ENCODE data around the gene TUBB. TPM values are rescaled to one million over a fixed set of nuclear protein-coding genes. Genes with fewer than 3 reads are reported as not detected.
"Not testable (repeated sequence)": the region's sequence is repeated elsewhere in the genome, so short reads cannot be mapped to it uniquely, and the experiment has no call there.

TUBB gene
- total RNA-seq, 1 experiment from 2014 or later: 1,837 TPM

DNA sequence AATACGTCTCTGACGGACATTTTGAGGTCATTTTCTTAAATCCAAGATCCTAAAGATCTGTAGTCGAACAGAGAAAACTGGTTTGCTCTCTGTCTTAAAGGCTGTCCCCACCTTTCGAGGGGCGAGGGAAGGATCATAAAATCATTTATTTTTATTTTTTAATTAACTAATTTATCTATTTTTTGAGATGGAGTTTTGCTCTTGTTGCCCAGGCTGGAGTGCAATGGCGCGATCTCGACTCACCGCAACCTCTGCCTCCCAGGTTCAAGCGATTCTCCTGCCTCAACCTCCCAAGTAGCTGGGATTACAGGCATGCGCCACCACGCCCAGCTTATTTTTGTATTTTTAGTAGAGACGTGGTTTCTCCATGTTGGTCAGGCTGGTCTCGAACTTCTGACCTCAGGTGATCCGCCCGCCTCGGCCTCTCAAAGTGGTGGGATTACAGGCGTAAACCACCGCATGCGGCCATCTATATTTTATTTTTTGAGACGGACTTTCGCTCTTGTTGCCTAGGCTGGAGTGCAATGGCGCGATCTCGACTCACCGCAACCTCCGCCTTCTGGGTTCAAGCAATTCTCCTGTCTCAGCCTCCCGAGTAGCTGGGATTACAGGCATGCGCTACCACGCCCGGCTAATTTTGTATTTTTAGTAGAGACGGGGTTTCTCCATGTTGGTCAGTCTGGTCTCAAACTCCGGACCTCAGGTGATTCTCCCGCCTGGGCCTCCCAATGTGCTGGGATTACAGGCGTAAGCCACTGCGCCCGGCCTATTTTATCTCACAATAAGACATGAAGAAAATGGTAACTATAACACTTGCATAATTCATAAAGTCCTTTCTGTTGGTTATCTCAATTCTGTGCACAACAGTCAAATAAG, 2.1 kb upstream of the TUBB start:
- DNase-seq (ENCODE audit: low read depth): not testable (repeated sequence)

DNA sequence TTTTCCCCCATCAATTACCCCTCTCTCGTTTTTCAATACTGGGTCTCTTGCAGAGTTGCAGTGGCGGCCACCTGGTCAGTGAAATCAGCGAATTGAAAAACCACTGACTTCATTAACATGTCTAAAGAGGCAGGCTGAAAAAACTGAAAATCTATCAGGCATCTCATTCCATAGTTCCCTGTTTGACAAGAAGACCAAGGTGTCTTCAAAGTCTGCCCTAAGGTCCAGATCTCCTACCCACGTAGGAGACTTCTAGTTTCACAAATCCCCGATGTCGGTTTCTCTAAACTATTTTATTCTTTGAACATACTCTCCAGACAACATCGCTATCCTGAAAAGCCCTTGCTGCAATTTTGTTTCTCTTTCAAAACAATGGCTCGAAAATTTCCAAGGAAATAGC, 796 bp upstream of the TUBB start:
- DNase-seq (ENCODE audit: low read depth): no peak

DNA sequence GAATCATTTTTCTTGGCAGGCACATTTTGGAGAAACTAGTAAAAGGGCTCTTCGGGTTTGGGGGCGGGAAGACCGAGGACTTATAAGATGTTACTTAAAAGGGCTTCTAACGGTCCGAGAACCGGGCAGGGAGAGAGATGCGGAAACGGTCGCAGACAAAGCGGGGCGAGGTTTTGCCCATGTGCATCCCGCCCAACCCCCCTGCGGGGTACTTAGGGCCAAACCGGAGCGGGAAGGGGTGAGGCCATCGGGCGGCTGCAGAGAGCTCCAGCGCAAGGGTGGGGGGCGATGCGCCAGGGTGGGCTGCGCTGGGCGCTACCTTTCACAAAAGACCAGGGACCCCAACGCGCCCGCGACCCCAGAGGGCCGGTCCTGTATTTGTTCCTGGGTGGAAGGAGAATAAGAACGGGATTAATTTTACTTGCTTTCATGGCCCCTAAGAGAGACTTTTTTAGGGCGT, 616 bp downstream of the TUBB start:
- peak; percentile 51 for DNase-seq (ENCODE audit: low read depth)

DNA sequence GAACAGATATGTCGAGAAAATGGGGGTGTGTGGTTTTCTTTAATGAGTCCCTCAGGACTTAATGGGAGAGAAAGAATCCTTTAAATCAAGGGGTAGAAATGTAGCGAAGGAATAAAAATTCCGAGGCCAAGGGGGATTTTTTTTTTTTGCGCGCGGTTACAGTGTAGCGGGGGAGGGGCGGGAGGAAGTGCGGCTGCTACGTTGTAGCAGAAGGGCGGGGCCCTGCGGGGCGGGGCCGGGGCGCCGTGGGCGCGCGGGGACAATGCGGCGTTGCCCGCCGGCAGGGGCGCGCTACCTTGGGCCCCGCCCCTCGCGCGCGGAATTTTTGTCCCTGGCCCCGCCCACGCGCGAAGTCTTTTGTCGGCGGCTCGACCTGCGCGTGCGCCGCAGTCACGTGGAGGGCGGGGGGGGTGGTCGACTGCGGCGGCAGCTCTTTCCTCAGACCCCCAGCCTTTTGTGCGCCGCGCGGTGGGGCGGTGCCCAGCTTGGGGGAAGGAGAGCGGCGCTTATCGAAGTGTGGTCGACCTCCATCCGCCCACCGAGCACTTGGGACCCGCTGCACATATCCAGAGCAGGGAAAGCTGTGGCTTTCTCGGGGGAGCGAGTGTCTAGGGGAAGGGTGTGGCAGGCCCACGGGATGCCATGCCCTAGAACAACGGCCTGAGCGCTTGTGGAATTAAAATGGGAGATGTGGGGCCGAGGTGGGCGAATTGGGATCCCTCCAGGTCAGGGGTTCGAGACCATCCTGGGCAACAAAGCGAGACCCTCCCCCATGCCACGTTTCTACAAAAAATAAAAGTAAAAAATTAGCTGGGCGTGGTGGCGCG, 1.3 kb downstream of the TUBB start:
- DNase-seq (ENCODE audit: low read depth): peak; percentile 88

DNA sequence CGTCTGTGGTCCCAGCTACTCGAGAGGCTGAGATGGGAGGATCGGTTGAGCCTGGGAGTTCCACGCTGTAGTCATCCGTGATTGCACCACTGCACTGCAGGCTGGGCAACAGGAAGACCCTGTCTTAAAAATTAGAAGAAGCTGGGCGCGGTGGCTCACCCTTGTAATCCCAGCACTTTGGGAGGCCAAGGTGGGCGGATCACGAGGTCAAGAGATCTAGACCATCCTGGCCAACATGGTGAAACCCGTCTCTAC, 1.8 kb downstream of the TUBB start:
- DNase-seq (ENCODE audit: low read depth): not testable (repeated sequence)

DNA sequence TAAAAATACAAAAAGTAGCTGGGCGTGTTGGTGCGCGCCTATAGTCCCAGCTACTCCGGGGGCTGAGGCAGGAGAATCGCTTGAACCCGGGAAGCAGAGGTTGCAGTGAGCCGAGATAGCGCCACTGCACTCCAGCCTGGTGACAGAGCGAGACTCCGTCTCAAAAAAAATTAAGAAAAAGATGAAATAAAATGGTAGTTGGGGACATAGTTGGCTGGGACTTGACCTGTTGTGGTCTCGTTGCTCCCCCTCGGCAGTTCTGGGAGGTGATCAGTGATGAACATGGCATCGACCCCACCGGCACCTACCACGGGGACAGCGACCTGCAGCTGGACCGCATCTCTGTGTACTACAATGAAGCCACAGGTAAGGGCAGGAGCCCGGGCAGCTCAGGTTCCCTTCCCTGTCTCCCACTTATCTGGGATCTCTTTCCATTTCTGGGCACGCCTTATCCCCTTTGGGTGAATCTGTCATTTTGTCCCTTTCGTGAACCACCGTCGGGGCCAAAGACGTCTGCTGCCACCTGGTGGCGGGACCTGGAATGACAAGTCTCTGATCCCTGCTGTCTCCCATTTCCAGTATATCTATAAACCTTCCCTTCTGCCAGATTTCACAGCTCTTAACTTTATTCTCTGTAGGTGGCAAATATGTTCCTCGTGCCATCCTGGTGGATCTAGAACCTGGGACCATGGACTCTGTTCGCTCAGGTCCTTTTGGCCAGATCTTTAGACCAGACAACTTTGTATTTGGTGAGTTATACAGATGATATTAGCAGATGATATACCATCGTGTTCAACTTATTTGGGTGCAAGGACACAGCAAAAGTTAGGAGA, 2.3 kb downstream of the TUBB start:
- peak; percentile 82 for DNase-seq (ENCODE audit: low read depth)

DNA sequence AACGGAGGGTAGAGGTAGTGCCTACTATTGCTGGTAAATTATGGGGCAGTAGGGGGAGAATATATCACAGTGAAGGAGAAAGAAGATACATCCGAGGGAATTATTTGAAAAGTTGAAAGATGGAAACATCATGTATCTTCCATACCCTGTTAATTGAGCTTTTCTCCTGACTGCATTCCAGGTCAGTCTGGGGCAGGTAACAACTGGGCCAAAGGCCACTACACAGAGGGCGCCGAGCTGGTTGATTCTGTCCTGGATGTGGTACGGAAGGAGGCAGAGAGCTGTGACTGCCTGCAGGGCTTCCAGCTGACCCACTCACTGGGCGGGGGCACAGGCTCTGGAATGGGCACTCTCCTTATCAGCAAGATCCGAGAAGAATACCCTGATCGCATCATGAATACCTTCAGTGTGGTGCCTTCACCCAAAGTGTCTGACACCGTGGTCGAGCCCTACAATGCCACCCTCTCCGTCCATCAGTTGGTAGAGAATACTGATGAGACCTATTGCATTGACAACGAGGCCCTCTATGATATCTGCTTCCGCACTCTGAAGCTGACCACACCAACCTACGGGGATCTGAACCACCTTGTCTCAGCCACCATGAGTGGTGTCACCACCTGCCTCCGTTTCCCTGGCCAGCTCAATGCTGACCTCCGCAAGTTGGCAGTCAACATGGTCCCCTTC, 3.1 kb downstream of the TUBB start:
- DNase-seq (ENCODE audit: low read depth): not testable (repeated sequence)

DNA sequence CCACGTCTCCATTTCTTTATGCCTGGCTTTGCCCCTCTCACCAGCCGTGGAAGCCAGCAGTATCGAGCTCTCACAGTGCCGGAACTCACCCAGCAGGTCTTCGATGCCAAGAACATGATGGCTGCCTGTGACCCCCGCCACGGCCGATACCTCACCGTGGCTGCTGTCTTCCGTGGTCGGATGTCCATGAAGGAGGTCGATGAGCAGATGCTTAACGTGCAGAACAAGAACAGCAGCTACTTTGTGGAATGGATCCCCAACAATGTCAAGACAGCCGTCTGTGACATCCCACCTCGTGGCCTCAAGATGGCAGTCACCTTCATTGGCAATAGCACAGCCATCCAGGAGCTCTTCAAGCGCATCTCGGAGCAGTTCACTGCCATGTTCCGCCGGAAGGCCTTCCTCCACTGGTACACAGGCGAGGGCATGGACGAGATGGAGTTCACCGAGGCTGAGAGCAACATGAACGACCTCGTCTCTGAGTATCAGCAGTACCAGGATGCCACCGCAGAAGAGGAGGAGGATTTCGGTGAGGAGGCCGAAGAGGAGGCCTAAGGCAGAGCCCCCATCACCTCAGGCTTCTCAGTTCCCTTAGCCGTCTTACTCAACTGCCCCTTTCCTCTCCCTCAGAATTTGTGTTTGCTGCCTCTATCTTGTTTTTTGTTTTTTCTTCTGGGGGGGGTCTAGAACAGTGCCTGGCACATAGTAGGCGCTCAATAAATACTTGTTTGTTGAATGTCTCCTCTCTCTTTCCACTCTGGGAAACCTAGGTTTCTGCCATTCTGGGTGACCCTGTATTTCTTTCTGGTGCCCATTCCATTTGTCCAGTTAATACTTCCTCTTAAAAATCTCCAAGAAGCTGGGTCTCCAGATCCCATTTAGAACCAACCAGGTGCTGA, 3.9 kb downstream of the TUBB start:
- DNase-seq (ENCODE audit: low read depth): not testable (repeated sequence)

DNA sequence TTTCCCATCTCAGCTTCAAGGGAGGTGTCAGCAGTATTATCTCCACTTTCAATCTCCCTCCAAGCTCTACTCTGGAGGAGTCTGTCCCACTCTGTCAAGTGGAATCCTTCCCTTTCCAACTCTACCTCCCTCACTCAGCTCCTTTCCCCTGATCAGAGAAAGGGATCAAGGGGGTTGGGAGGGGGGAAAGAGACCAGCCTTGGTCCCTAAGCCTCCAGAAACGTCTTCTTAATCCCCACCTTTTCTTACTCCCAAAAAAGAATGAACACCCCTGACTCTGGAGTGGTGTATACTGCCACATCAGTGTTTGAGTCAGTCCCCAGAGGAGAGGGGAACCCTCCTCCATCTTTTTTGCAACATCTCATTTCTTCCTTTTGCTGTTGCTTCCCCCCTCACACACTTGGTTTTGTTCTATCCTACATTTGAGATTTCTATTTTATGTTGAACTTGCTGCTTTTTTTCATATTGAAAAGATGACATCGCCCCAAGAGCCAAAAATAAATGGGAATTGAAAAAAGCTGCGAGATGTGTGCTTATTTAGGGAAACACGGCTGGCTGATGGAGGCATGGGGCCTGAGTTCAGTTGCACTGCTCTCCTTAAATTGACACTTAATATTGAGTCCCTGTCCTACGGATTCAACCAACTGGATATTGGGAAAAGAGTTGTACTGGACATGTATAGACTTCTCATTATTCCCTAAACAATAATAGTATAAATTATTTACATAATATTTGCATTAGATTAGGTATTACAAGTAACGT, 4.9 kb downstream of the TUBB start:
- no peak for DNase-seq (ENCODE audit: low read depth)

DNA sequence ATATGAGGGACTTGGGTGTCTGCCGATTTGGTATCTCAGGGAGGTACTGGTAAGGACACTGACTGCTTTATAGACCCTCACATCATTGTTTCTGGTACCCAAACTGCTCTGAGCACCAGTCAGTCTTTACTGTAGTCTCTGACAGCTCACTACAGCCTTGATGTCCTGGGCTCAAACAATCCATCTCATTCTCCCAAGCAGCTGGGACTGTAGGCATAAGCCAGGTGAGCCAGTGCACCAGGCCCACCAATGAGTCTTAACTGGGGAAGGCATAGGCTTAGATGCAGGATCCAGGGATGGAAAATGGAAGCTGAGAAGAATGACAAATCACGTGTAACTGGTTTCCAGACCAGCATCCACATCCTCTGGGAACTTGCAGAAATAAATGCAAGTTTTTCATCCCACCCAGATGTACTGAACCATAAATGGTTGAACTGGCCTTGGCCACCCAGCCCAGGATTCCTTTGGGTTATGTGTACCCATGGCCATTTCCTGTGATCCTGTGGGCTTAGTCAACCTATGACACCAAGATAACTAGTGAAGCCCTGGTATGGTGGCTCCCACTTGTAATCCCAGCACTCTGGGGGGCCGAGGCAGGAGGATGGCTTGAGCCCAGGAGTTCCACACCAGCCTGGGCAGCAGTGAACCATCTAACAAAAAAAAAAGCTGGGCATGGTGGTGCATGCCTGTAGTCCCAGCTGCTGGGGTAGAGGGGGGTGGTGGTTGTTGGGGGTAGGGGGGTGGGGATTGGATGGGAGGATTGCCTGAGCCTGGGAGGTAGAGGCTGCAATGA, 5.8 kb downstream of the TUBB start:
- DNase-seq (ENCODE audit: low read depth): peak; percentile 72

DNA sequence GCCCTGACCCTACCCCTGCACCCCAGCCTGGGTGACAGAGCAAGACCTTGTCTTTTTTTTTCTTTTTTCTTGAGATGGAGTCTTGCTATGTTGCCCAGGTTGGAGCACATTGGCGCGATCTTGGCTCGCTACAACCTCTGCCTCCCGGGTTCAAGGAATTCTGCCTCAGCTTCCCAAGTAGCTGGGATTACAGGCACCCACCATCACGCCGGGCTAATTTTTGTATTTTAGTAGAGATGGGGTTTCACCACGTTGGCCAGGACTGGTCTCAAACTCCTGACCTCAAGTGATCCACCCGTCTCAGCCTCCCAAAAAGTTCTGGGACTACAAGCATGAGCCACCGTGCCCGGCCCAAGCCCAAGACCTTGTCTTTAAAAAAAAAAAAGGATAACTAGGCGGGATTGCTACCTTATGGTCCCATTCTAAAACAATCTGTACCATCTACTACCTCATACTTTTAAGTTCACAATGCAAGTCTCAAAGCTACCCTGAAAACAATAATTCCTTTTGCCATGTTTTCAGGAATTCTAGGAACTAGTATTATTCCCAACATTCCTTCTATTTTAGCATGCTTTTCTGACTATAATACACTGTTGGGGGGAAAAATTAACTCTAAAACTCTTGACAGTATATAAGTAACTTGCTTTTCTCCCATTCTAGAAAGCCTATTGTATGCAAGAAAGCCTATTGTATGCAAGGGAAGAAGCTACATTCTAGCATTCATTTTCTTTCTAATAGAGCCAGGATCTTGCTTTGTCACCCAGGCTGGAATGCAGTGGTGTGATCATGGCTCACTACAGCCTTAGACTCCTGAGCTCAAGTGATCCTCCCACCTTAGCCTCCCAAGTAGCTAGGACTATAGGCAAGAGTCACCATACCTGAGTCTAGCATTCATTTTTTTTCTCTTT, 6.6 kb downstream of the TUBB start:
- DNase-seq (ENCODE audit: low read depth): no peak

DNA sequence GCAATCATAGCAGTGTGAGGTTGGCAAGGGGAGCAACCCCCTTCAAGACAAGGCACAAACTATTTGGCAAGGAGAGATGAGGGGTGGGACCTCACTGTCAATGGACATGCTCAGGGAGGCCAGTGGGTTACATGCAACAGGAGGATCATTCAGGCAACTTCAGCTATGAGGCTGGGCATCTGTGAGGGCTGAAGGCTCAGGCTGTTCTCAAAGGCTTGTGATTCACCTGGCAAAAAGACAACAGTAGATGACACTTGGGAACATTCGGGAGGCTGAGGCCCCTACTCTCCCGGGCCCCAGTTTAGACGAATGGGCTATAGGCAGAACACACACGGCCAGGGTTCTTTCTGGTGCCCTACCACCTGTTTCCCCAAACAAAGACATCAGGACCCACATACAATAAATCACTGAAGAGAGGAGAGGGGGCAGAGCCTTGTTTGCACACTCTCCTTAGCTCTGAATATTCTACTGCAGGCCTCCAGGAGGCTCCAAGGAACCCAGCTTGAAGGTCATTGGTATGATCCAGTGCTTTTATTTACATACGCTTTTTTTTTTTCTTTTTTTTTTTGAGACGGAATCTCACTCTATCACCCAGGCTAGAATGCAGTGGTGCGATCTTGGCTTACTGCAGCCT, 7.9 kb downstream of the TUBB start:
- peak; percentile 69 for DNase-seq (ENCODE audit: low read depth)

DNA sequence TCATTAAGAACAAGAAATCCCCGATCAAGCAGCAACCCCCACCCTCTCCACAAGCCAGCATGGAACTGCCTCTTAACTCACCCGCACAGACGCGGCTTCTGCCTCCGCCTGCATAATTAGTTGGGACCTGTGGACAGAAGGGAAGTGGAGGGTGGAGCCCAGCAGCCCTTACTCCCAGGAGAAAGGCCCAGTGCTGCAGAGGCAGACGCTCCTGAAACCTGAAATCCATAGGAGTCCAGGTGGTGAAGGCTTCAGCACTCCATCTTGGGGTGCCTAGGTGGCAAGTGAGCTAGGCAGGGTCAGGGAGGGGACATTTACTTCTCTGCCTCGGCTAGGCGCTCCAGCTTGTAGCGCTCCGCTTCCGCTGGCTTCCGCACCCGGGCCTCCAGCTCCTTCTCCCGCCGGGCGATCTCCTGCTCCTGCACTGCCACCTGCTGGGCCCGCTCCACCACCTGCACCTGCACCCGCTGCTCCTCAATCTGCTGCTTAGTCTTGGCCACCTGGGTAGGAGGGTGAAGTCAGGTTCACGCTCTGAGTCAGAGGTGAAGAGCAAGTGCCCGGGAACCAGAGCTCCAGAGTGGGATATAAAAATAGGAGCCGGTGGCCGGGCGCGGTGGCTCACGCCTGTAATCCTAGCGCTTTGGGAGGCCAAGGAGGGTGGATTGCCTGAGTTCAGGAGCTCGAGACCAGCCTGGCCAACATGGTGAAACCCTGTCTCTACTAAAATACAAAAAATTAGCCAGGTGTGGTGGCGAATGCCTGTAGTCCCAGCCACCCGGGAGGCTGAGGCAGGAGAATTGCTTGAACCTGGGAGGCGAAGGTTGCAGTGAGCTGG, 10.7 kb downstream of the TUBB start:
- no peak for DNase-seq (ENCODE audit: low read depth)

DNA sequence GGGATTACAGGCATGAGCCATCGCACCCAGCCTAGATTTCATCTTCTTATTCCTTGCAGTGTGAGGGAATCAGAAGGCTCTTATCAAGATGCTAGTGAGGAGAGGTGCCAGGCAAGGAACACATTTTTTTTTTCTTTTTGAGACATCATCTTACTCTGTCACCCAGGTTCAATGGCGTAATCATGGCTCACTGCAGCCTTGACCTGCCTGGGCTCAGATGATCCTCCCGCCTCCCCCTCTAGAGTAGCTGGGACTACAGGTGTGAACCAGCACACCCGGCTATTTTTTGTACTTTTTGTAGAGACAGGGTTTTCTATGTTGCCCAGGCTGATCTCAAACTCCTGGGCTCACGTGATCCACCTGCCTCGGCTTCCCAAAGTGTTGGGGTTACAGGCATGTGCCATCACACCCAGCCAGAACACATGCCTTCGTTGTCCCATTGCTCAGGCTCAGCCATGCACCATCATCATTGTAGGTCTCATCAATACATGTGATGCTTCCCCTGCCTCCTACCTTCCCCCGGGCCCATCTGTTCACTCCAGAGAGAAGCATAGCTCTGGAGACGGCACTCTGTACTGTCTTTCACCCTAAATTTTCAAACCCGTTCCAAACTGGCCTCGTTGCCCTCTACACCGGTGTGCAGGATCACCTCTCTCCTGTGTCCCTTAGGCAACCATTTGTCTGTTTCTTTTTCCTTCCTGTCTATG, 12.2 kb downstream of the TUBB start:
- no peak for DNase-seq (ENCODE audit: low read depth)

DNA sequence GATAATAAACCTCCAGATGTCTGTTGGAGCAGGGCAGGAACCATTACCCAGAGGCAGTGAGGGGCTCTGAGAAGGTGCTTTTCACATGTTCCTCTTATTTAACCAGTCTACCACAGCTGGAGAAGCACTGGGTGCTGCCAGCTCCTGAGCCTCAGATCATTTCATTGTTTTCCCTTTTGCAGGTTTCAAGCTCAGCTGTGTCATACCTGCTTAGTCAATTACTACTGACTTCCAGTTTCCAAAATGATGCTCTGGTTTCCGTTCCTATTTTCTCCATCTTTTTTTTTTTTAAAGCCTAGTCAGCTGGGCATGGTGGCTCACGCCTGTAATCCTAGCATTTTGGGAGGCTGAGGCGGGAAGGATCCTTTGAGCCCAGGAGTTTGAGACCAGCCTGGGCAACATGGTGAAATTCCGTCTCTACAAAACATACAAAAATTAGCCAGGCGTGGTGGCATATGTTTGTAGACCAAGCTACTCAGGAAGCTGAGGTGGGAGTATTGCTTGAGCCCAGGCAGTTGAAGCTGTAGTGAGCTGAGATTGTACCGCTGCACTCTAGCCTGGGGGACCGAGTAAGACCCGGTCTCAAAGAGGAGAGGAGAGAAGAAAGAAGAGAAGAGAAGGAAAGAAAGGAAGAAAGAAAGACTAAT, 15.6 kb downstream of the TUBB start:
- no peak for DNase-seq (ENCODE audit: low read depth)

All from RPMI7951 (cell line).